ENCODE results near the gene FAM177A1. TPM values are rescaled to one million over a fixed set of nuclear protein-coding genes. Genes with fewer than 3 reads are reported as not detected.
"Not testable (repeated sequence)": the region's sequence is repeated elsewhere in the genome, so short reads cannot be mapped to it uniquely, and the experiment has no call there.

FAM177A1 gene
- total and polyA plus RNA-seq, 9 donors = 31.3 to 38.1 (median 34.5) TPM

GRCh38 chr14:35034440-35034833 is 11.6 kb upstream of the FAM177A1 start:
- Histone ChIP-seq H3K9me3 (replicated peaks; ENCODE audit: control insufficient read depth, low read depth, low read length) (peaks cover 6% of the 10 kb centered on the region), H3K36me3 (ENCODE audit: control insufficient read depth, insufficient read depth, low read length) (peaks cover 17% of the 10 kb centered on the region)

DNA sequence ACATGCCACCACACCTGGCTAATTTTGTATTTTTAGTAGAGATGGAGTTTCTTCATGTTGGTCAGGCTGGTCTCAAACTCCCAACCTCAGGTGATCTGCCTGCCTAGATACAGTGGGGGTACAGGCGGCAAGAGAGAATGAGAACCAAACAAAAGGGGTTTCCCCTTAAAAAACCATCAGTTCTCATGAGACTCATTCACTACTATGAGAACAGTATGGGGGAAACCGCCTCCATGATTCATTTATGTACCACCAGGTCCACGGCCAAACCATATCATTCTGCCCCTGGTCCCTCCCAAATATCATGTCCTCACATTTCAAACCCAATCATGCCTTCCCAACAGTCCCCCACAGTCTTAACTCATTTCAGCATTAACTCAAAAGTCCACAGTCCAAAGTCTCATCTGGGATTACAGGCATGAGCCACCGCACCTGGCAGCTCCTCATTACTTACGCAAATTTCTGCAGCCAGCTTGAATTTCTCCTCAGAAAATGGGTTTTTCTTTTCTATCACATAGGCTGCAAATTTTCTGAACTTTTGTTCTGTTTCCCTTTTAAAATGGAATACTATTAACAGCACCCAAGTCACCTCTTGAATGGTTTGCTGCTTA is 11.0 kb upstream of the FAM177A1 start:
- H3K4me3 ChIP-seq (ENCODE audit: low read length); DNase-seq; H3K9me3 ChIP-seq (replicated peaks; ENCODE audit: control insufficient read depth, low read depth, low read length); H3K27me3 ChIP-seq (ENCODE audit: control insufficient read depth, insufficient read depth, low read length); H3K27ac ChIP-seq (ENCODE audit: low read length); H3K4me1 ChIP-seq (ENCODE audit: control insufficient read depth, insufficient read depth, low read length): not testable (repeated sequence)
- H3K36me3 ChIP-seq (ENCODE audit: control insufficient read depth, insufficient read depth, low read length) = peaks cover 14% of the 10 kb centered on the region
- WGBS (ENCODE audit: insufficient coverage) = 93% methylated on average over 3 of the region's 5 CpGs

More at GRCh38 chr14:35034440-35034833, 11.6 kb upstream of the FAM177A1 start:
- 91% methylated on average over 5 of the region's 5 CpGs for WGBS (ENCODE audit: insufficient coverage)
- H3K4me1 ChIP-seq (ENCODE audit: control insufficient read depth, insufficient read depth, low read length) = no peaks in the 10 kb centered on the region
- H3K27me3 ChIP-seq (ENCODE audit: control insufficient read depth, insufficient read depth, low read length) = no peaks in the 10 kb centered on the region
- no peak overlapping the region for H3K27ac ChIP-seq (ENCODE audit: low read length)
- H3K4me3 ChIP-seq (ENCODE audit: low read length) = no peak overlapping the region
- DNase-seq = no peak

DNA sequence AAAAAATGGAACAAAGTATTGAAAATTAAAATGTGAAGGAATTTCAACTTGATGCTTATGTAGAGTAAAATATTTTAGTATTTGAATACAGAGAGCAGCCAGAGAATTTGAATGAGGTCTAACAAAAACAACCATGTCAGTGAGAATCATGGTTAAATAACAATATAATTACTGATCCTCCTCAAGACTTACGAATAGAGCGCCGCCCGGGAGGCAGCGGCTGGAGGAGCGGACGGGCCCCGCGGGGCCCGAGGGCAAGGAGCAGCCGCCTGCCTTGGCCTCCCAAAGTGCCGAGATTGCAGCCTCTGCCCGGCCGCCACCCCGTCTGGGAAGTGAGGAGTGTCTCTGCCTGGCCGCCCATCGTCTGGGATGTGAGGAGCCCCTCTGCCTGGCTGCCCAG is 7.8 kb upstream of the FAM177A1 start:
- H3K27ac ChIP-seq (ENCODE audit: low read length); DNase-seq; H3K4me3 ChIP-seq (ENCODE audit: low read length); H3K4me1 ChIP-seq (ENCODE audit: control insufficient read depth, insufficient read depth, low read length); H3K9me3 ChIP-seq (replicated peaks; ENCODE audit: control insufficient read depth, low read depth, low read length); H3K27me3 ChIP-seq (ENCODE audit: control insufficient read depth, insufficient read depth, low read length); H3K36me3 ChIP-seq (ENCODE audit: control insufficient read depth, insufficient read depth, low read length): not testable (repeated sequence)
- no CpG with 5 or more reads among the region's 17 CpGs for WGBS (ENCODE audit: insufficient coverage)

DNA sequence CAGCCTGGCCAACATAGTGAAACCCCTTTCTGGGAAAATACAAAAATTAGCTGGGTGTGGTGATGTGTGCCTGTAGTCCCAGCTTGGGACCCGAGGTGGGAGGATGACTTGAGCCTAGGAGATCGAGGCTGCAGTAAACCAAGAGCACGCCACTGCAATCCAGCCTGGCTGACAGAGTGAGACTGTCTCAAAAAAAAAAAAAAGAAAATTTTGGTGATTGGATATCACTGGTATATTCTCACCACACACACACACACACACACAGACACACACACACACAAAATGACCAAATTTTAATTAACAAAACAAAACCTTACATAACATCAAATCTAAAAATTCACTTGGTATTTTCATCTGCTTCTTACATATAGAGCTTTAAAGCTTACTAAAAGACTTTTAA is 3.4 kb upstream of the FAM177A1 start:
- Histone ChIP-seq H3K9me3 (replicated peaks; ENCODE audit: control insufficient read depth, low read depth, low read length) (no peaks in the 10 kb centered on the region), H3K27ac (ENCODE audit: low read length) (no peak overlapping the region), H3K4me3 (ENCODE audit: low read length) (no peak overlapping the region), H3K27me3 (ENCODE audit: control insufficient read depth, insufficient read depth, low read length) (no peaks in the 10 kb centered on the region), H3K36me3 (ENCODE audit: control insufficient read depth, insufficient read depth, low read length) (no peaks in the 10 kb centered on the region), H3K4me1 (ENCODE audit: control insufficient read depth, insufficient read depth, low read length) (peaks cover 6% of the 10 kb centered on the region)
- WGBS (ENCODE audit: insufficient coverage) = 60% methylated on average over 1 of the region's 3 CpGs
- no peak for DNase-seq

DNA sequence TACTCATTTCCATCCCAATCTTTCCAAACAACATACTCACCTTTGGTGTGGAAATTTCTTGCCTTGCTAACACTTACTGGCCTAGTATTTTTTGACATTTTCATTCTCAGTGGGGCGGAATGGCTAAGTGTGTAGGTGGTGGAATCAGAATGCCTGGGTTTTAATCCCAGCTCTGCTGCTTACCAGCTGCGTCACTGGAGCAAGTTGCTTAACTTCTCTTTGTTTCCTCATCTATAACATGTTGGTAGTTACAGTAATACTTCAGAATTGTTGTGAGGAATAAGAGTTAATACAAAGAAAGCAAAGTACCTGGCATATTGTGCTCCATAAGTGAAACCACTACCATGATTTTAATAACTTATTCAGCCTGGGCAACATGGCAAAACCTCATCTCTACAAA is 3.0 kb upstream of the FAM177A1 start:
- H3K4me1 ChIP-seq (ENCODE audit: control insufficient read depth, insufficient read depth, low read length) = peaks cover 6% of the 10 kb centered on the region
- no peak for DNase-seq
- no peaks in the 10 kb centered on the region for H3K27me3 ChIP-seq (ENCODE audit: control insufficient read depth, insufficient read depth, low read length)
- no CpG with 5 or more reads among the region's 2 CpGs for WGBS (ENCODE audit: insufficient coverage)
- no peaks in the 10 kb centered on the region for H3K36me3 ChIP-seq (ENCODE audit: control insufficient read depth, insufficient read depth, low read length)
- no peak overlapping the region for H3K4me3 ChIP-seq (ENCODE audit: low read length)
- H3K9me3 ChIP-seq (replicated peaks; ENCODE audit: control insufficient read depth, low read depth, low read length) = no peaks in the 10 kb centered on the region
- no peak overlapping the region for H3K27ac ChIP-seq (ENCODE audit: low read length)

- 20% methylated on average over 1 of the region's 8 CpGs for WGBS (ENCODE audit: insufficient coverage)
- H3K27me3 ChIP-seq (ENCODE audit: control insufficient read depth, insufficient read depth, low read length) = no peaks in the 10 kb centered on the region
- peak overlapping the region; percentile 99 for H3K27ac ChIP-seq (ENCODE audit: low read length)
- no peaks in the 10 kb centered on the region for H3K9me3 ChIP-seq (replicated peaks; ENCODE audit: control insufficient read depth, low read depth, low read length)
- peaks cover 3% of the 10 kb centered on the region for H3K36me3 ChIP-seq (ENCODE audit: control insufficient read depth, insufficient read depth, low read length)
- peaks cover 6% of the 10 kb centered on the region for H3K4me1 ChIP-seq (ENCODE audit: control insufficient read depth, insufficient read depth, low read length)
- DNase-seq = peak; percentile 69
- H3K4me3 ChIP-seq (ENCODE audit: low read length) = peak overlapping the region; percentile 79
Measured at GRCh38 chr14:35044939-35045797, 904 bp upstream of the FAM177A1 start.

DNA sequence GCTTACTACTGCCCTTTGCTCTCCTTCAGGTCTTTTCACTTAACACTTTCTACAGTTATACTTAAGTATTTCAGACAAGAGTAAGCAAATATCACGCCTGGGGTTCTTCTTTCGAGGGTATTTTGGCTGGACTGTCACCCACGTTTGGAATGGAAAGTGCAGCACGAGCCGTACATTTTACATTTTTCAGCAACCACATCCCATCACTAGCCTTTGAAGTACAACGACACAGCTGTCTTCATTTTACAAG is 349 bp upstream of the FAM177A1 start:
- DNase-seq = no peak

DNA sequence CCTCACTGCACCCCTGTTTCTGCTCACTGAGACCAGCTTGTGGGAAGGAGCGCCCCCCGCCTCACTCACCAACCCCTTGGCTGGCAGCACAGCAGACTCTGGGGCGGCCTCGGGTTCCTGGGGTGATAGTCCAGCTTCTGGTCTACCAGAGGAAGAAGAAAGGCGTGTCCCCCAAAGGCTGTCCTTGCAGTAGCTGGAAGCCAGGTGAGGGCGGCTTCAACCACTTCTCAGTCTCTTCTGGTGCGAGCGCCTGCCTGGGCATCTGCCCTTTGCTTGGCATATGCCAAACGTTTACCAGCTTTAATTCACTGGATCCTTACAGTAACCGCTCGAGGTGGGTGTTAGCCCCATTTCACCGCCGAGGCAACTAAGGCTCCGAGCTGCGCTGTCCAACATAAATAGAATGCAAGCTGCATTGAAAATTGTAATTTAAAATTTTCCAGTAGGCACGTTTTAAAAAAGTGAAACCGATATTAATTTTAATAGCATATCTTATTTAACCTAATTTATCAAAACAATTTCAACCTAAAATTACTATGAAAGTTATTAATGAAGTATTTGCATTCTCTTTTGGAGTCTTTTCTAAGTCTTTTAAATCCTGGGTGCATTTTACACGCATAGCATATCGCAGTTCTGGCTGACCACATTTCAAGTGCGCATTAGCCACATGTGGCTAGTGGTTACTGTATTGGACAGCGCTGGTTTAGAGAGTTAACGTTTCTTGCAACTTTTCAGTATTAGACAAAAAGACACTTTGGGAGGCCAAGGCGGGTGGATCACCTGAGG is 872 bp downstream of the FAM177A1 start:
- 51% methylated on average over 9 of the region's 23 CpGs for WGBS (ENCODE audit: insufficient coverage)
- peak overlapping the region; percentile 96 for H3K27ac ChIP-seq (ENCODE audit: low read length)
- DNase-seq = no peak

More for the DNA sequence above, 349 bp upstream of the FAM177A1 start:
- Histone ChIP-seq H3K27ac (ENCODE audit: low read length) (peak overlapping the region; percentile 99), H3K4me3 (ENCODE audit: low read length) (peak overlapping the region; percentile 79), H3K9me3 (replicated peaks; ENCODE audit: control insufficient read depth, low read depth, low read length) (no peaks in the 10 kb centered on the region), H3K27me3 (ENCODE audit: control insufficient read depth, insufficient read depth, low read length) (no peaks in the 10 kb centered on the region), H3K36me3 (ENCODE audit: control insufficient read depth, insufficient read depth, low read length) (peaks cover 3% of the 10 kb centered on the region), H3K4me1 (ENCODE audit: control insufficient read depth, insufficient read depth, low read length) (peaks cover 6% of the 10 kb centered on the region)
- WGBS (ENCODE audit: insufficient coverage) = 0% methylated on average over 6 of the region's 6 CpGs

DNA sequence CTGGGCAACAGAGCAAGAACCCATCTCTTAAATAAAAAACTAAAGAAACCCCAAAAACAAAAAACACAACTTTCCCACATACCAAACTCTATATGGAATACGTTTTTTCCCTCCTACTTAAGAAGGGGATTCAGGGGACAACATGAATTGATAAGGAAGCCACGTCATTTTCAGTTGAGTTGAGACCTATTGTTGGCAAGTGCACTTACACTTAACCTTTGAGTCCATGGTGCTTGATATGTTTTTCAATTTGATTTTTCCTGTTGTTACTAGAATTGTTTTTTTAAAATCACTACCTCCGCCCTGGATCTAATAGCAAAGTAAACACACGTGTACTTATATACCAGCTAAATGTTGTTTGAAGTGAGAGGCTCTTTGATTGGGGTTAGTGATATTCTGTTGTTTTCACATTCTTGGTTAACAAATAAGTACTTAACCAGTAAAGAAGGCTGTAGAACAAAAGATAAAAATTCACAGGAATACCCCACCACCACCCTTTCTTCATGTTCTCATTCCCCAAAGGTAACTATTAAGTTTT is 2.0 kb downstream of the FAM177A1 start:
- Histone ChIP-seq H3K9me3 (replicated peaks; ENCODE audit: control insufficient read depth, low read depth, low read length) (no peaks in the 10 kb centered on the region), H3K27ac (ENCODE audit: low read length) (no peak overlapping the region), H3K4me3 (ENCODE audit: low read length) (no peak overlapping the region), H3K36me3 (ENCODE audit: control insufficient read depth, insufficient read depth, low read length) (peaks cover 3% of the 10 kb centered on the region), H3K27me3 (ENCODE audit: control insufficient read depth, insufficient read depth, low read length) (no peaks in the 10 kb centered on the region), H3K4me1 (ENCODE audit: control insufficient read depth, insufficient read depth, low read length) (peaks cover 6% of the 10 kb centered on the region)
- WGBS (ENCODE audit: insufficient coverage) = no CpG with 5 or more reads among the region's 4 CpGs
- no peak for DNase-seq

More for the DNA sequence above, 872 bp downstream of the FAM177A1 start:
- no peaks in the 10 kb centered on the region for H3K9me3 ChIP-seq (replicated peaks; ENCODE audit: control insufficient read depth, low read depth, low read length)
- H3K27me3 ChIP-seq (ENCODE audit: control insufficient read depth, insufficient read depth, low read length) = no peaks in the 10 kb centered on the region
- peak overlapping the region; percentile 79 for H3K4me3 ChIP-seq (ENCODE audit: low read length)
- peaks cover 6% of the 10 kb centered on the region for H3K4me1 ChIP-seq (ENCODE audit: control insufficient read depth, insufficient read depth, low read length)
- H3K36me3 ChIP-seq (ENCODE audit: control insufficient read depth, insufficient read depth, low read length) = peaks cover 3% of the 10 kb centered on the region

GRCh38 chr14:35050652-35051051 is 4.6 kb downstream of the FAM177A1 start:
- 0% methylated on average over 1 of the region's 1 CpG for WGBS (ENCODE audit: insufficient coverage)
- H3K27me3 ChIP-seq (ENCODE audit: control insufficient read depth, insufficient read depth, low read length) = no peaks in the 10 kb centered on the region
- H3K27ac ChIP-seq (ENCODE audit: low read length) = no peak overlapping the region
- no peaks in the 10 kb centered on the region for H3K9me3 ChIP-seq (replicated peaks; ENCODE audit: control insufficient read depth, low read depth, low read length)
- H3K36me3 ChIP-seq (ENCODE audit: control insufficient read depth, insufficient read depth, low read length) = peaks cover 3% of the 10 kb centered on the region
- peaks cover 6% of the 10 kb centered on the region for H3K4me1 ChIP-seq (ENCODE audit: control insufficient read depth, insufficient read depth, low read length)
- H3K4me3 ChIP-seq (ENCODE audit: low read length) = no peak overlapping the region
- DNase-seq = no peak

Measured in muscle of leg (tissue), 11 donors.